Measurements from ENCODE around the gene CHRNA1.
"Not testable (repeated sequence)": the region's sequence is repeated elsewhere in the genome, so short reads cannot be mapped to it uniquely, and the experiment has no call there.

CHRNA1 gene

DNA sequence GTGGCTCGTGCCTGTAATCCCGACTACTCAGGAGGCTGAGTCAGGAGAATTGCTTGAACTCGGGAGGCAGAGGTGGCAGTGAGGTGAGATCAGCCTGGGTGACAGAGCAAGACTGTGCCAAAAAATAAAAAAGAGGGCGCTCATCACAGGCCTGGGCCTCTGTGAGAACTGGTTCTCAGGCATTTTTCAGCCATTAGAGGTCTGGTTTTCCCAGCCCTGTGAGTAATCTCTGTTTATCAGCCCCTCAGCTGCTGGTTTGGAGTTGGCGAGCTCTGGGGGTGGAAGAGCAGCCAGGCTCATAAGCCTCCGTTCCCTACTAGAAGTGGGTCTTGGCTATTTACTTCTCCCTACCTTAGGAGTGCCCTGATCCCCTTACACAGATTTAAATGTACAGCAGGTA, 53.1 kb downstream of the CHRNA1 start:
- no peak for DNase-seq

DNA sequence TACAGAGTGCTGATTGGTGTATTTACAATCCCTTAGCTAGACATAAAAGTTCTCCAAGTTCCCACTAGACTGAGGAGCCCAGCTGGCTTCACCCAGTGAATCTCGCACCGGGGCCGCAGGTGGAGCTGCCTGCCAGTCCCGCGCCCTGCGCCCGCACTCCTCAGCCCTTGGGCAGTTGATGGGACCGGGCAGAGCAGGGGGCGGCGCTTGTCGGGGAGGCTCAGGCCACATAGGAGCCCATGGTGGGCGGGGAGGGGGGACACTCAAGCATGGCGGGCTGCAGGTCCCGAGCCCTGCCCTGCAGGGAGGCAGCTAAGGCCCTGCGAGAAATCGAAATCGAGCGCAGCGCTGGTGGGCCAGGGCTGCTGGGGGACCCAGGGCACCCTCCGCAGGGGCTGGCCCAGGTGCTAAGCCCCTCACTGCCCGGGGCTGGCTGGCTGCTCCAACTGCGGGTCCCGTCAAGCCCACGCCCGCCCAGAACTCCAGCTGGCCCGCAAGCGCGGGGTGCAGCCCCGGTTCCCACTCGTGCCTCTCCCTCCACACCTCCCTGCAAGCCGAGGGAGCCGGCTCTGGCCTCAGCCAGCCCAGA, 54.8 kb downstream of the CHRNA1 start:
- DNase-seq = not testable (repeated sequence)

DNA sequence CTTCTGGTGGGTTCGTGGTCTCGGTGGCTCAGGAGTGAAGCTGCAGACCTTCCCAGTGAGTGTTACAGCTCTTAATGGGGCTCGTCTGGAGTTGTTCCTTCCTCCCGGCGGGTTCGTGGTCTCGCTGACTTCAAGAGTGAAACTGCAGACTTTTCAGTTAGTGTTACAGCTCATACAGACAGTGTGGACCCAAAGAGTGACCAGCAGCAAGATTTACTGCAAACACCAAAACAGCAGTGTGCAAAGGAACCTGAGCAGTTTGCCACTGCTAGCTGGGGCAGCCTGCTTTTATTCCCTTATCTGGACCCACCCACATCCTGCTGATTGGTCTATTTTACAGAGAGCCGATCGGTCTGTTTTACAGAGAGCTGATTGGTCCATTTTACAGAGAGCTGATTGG, 55.6 kb downstream of the CHRNA1 start:
- no peak for DNase-seq

DNA sequence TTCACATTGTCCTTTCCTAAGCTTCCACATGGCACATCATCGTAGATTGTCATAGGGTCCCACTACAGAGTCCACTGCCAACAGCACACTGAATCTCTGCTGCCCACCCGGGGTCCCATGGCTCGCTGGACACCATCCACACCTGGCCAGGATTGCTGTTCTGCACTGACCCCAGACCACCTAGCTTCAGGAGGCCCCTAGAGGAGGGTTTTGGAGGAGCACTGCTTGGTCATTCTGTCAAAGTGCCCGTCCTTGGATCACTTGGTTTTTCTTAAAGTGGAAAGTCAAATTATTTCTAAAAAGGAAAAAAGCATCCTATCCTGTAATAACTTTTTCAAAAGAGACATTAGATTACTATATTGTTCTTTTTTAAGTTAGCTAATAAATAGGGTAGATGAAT, 59.0 kb downstream of the CHRNA1 start:
- no peak for DNase-seq

DNA sequence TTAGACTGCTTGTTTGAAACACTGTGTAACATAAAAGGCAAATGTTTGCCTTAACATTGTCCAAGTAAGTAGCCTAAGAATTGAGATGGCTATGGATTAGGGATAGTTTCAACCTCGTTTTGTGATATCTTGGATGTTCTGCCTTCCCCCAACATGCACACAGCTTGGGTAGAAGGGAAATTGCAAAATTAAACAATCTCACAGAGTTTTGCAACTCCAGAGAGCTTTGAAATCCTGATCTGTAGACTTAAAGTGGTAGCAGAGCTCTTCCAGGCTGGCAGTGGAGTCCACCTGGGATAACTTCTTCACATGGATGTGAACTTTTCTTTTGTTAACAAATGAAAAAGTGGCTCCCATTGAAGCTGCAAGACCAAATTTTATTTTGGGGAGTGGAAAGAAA, 59.6 kb downstream of the CHRNA1 start:
- no peak for DNase-seq

DNA sequence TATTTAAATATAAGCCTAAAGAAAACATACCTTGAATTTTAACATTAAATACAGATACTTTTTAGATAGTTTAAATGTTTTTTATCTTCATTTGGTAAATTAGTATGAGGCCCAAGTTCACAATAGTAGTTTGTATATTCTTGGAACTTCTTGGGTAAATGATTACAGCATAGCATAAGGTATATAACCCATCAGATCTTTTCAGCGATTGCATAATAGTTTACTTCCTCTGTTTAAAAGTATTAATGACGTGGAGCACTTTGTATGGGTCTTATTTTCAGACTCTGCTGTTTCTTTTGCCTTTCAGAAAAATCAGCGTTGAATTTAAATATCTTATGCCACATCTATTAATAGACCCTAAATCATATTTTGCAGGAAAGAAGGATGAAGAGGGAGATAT, 60.2 kb downstream of the CHRNA1 start:
- no peak for DNase-seq

DNA sequence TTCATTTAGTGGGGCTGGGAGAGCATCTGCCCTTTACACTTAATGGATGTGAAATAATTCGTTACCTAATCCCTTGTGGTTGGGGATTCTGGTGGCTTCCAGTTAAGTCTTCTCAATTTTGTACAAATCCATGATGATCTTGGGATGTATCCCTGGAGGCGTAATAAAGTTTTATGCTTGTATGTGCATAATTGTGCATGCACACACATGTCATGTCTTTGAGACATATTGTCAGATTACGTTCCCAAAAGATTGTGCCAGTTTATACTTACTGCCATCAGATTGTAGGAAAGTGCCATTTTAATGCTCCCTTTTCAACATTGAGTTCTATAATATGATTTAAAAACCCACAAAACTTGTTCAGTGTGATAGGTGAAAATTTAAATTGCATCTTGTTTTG, 60.8 kb downstream of the CHRNA1 start:
- DNase-seq = no peak

DNA sequence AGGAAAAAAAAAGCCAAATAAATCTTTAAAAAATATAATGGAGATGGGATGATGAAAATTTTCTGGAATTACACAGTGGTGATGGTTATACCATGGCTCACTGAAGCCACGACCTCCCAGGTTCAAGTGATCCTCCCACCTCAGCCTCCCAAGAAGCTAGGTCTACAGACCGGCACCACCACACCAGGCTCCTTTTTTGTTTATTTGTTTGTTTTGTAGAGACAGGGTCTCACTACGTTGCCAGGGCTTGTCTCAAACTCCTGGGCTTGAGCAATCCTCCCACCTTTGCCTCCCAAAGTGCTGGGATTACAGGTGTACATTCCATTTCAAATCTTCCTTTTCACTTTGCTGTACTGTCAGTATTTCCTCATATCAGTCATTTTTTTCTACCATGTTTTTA, 61.7 kb downstream of the CHRNA1 start:
- DNase-seq = no peak

DNA sequence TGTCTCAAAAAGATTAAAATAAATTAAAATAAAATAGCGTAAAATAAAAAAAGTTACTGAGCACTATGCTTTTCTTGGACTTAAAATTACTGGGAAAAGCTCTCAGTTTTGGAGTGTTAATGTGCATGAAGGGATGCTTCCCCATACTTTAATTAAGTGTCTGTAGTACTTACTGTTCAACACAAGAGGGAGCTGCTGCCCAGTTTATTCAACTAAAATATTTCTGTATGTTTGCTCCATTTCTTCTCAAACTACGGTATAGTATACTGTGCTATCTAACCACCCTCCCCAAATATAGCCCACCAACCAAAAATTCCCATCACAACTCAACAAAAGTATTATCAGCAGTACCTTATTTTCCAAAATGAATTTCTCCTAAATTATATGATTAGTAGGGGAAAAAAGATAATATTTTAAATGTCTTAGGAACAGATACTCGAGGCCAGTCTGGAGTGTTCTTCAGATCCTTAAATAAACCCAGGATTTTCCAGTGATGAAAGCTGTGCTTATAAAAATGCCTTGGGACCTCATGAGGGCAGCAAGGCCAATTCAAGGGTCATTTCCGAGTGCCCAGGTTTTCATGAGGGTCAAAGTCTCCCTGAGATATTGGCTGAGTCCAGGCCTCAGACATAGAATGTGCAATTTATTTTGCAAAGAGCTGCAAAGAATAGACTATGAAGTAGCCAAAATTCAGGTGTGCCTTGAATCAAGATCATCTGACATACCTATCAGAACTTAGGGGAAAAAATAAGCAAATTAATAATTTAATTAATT, 64.1 kb downstream of the CHRNA1 start:
- DNase-seq = peak; percentile 30 to 67
